Measurements from ENCODE around the gene P3R3URF. TPM values are rescaled to one million over a fixed set of nuclear protein-coding genes. Genes with fewer than 3 reads are reported as not detected.

P3R3URF gene
- total and polyA plus RNA-seq, 9 of the 15 experiments (the other 6 are each of a cell fraction or from before 2014, with no cell fraction given) = not detected

GRCh38 chr1:46180082-46180616 lies 3.9 kb upstream of the P3R3URF start (continued):
- TF ChIP-seq ZNF263 (CRISPR knock-in tag; IDR thresholded peaks at IDR 0.05; ENCODE audit: borderline replicate concordance) (no peak), ZNF695 (CRISPR knock-in tag; IDR thresholded peaks at IDR 0.05) (no peak), MYC (IDR thresholded peaks at IDR 0.05; ENCODE audit: low read depth, low read length) (no peak), MYC (CRISPR knock-in tag; IDR thresholded peaks at IDR 0.05; ENCODE audit: borderline replicate concordance, low read depth) (no peak), SPI1 (IDR thresholded peaks at IDR 0.05; ENCODE audit: borderline replicate concordance, low read depth, low read length) (no peak), RAD51 (IDR thresholded peaks at IDR 0.05; ENCODE audit: borderline replicate concordance, low read depth) (no peak), KLF1 (tag; IDR thresholded peaks at IDR 0.05) (peak; percentile 54; the same call in 1 of the 2 replicates), SIN3A (IDR thresholded peaks at IDR 0.05; ENCODE audit: borderline replicate concordance in 2 of 2, control insufficient read depth in 1 of 2, low read depth in 2 of 2, low read length in 2 of 2) (no peak), ZNF507 (tag; conservative IDR thresholded peaks at IDR 0.05) (no peak), BACH1 (tag; IDR thresholded peaks at IDR 0.05) (no peak), XRCC3 (IDR thresholded peaks at IDR 0.05) (no peak), RREB1 (CRISPR knock-in tag; IDR thresholded peaks at IDR 0.05) (no peak), PCBP1 (IDR thresholded peaks at IDR 0.05; ENCODE audit: low read depth, low read length, poor library complexity, severe bottlenecking) (no peak), MIER1 (IDR thresholded peaks at IDR 0.05; ENCODE audit: low read depth) (no peak), ZBTB12 (CRISPR knock-in tag; IDR thresholded peaks at IDR 0.05) (no peak), MTF1 (CRISPR knock-in tag; IDR thresholded peaks at IDR 0.05; ENCODE audit: borderline replicate concordance) (no peak), ZZZ3 (IDR thresholded peaks at IDR 0.05) (no peak), ZNF586 (CRISPR knock-in tag; conservative IDR thresholded peaks at IDR 0.05) (no peak), MXI1 (IDR thresholded peaks at IDR 0.05; ENCODE audit: low read depth, low read length) (no peak), TAF9B (IDR thresholded peaks at IDR 0.05; ENCODE audit: partially characterized antibody) (no peak), ERF (CRISPR knock-in tag; IDR thresholded peaks at IDR 0.05) (no peak)
- TF ChIP-seq, protein P1, sequence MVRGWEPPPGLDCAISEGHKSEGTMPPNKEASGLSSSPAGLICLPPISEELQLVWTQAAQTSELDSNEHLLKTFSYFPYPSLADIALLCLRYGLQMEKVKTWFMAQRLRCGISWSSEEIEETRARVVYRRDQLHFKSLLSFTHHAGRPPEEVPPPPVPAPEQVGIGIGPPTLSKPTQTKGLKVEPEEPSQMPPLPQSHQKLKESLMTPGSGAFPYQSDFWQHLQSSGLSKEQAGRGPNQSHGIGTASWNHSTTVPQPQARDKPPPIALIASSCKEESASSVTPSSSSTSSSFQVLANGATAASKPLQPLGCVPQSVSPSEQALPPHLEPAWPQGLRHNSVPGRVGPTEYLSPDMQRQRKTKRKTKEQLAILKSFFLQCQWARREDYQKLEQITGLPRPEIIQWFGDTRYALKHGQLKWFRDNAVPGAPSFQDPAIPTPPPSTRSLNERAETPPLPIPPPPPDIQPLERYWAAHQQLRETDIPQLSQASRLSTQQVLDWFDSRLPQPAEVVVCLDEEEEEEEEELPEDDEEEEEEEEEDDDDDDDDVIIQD (CRISPR knock-in tag; IDR thresholded peaks at IDR 0.05) = no peak
